H54 (cell line): Measurements from ENCODE around the gene ZNF862.
A peak's percentile ranks its signal among the peaks of the same experiment; 100 is the strongest.

Experiments used
- DNase-seq: peaks from one replicate; pipeline ENCODE4 v3.0.0; 2011; ENCODE audit warnings: low spot score, mixed read lengths; ENCODE audit not compliant: insufficient read length
- FAIRE-seq: peaks from 3 replicates; lab custom pipeline; 2011; peaks lifted over from hg19 to GRCh38; lab: Jason Lieb, UNC
- POLR2A ChIP-seq: IDR thresholded peaks from 2 replicates; pipeline ENCODE4 v1.6.1; 2011; ENCODE audit warnings: low read depth, mild to moderate bottlenecking, low read length

ZNF862 gene

GRCh38 chr7:149866139-149866778 lies 28.1 kb downstream of the ZNF862 start:
- no peak for DNase-seq
- TF ChIP-seq POLR2A = no peak
- no peak for FAIRE-seq

DNA sequence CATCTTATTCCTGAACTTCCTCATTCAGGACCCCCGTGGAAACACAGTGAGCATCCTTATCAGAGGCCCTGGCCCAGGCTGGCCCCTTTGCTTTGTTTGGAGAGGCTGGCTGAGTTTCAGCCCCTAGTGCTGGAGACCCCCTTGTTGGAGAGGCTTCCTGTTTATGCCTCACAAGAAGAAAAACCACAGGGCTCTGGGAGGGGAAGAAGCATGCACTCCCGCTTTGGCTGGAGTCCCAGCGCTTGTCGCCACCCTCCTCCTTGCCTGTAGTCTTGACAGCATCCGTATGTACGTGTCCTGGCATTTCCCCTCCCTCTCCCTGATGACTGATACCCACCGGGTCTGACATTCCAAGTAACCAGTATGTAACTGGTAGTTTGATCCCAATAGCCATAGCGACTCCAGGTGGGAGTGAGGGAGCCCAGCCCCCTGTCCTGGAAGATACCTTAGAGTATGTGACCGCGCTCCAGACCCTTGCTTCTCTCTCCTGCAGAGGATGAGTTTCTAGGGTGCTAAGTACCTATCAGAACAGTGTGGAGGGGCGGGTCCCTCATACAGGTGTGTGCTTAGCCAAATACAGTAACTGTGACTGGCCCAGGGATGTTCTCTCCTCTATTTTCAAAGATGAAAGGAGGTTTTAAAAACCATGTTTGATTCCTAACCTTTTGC lies 28.7 kb downstream of the ZNF862 start:
- TF ChIP-seq POLR2A = no peak
- FAIRE-seq (no peak), DNase-seq (no peak)

DNA sequence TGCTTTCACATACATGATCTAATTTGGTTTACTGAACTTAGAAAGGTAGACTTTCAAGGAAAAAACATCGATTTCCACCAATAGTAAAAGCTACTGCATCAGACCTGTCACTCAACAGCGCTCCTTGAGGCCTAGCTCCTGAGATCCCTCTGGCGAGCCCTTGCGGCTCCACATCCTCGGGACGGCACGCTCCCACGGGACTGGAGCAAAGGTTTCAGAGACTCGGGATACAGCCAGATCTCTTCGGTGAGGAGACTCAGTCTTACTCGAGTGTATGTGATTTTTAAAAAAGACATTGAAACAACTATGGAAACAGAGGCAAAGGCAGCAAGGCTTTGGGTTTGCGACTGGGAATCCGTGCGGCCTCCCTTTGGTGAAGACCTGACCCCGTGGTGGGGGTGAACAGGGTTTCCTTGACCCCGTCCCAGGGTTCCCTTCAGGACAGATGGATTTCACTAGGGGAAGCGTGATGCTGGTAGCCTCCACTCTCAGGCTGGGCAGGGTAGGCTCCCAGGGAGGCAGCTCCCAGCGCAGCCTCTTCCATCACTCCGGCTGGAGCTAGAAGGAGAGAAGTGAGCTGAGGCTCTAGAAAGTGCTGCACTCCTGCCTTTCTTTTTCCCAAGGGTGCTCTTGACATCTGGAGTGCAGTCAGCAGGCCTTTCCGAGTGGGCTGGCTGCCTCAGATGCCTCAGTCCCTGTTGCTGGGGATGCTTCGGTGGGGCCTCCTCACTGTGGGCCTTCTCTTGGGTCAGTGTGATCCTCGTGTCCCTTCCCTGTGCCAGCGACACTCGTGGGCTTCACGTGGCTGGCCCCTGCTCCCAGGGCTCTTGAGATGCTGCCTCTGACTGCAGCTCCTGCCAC lies 29.8 kb downstream of the ZNF862 start:
- FAIRE-seq (no peak), DNase-seq (no peak)
- no peak for TF ChIP-seq POLR2A

DNA sequence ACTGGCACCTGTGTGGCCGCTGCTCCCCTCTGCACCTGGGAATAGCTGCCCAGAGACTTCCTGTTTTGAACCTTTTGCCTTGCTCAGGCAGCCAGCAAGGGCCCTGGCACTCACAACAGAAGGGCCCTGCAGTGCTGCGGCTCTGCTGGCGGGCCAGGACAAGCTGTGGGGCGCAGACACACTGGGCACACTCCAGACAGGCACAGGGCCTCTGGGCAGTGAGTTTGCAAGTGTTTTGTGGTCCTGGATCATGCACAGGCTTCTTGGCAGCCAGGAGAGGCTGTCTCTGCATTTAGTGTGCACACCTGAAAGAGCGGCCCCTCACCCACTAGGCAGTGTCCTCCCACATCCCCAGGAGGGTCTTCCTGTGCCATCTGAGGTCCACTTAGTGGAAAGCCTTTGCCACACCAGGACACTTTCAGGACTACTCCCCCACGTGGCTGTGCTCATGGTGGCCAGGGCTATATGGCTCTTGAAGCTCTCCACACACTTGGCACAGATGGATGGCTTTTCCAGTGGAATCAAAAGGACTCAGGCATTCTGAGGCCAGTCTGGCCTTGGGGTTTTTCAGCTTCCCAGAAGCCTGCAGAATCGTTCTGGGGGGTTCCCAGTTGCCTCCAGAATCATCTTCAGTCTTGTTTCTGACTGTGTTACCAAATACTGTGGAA lies 30.6 kb downstream of the ZNF862 start:
- FAIRE-seq (no peak), DNase-seq (no peak)
- no peak for TF ChIP-seq POLR2A

- no peak for TF ChIP-seq POLR2A
- DNase-seq = no peak
- FAIRE-seq = no peak
Observed at GRCh38 chr7:149869291-149869650, 31.1 kb downstream of the ZNF862 start.

GRCh38 chr7:149869867-149870266 lies 31.7 kb downstream of the ZNF862 start:
- no peak for FAIRE-seq
- no peak for TF ChIP-seq POLR2A
- DNase-seq = no peak

DNA sequence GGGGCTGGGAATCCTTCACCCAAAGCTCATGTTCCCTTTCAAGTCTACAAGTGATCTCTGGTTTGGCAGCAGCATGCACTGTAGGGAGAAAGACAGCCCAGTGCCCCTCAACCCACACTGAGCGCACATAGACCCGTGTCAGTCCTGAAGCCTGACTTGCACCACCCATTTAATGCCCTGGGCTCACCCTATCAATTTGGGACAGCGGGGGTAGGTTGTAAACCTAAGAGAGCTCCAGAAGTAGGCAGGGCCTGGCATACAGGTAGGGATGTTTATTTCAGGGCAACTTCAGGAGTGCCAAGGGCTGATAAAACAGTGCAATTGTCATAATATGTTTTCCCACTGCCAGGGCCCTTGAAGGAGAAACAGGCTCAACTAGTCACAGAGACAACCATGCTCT lies 32.1 kb downstream of the ZNF862 start:
- TF ChIP-seq POLR2A = no peak
- DNase-seq (no peak), FAIRE-seq (no peak)

- TF ChIP-seq POLR2A = no peak
- no peak for DNase-seq
- no peak for FAIRE-seq
Observed at GRCh38 chr7:149870701-149871483, 32.7 kb downstream of the ZNF862 start.

- TF ChIP-seq POLR2A = no peak
- no peak for FAIRE-seq
- DNase-seq = no peak
Observed at GRCh38 chr7:149871576-149871975, 33.4 kb downstream of the ZNF862 start.

GRCh38 chr7:149872419-149873073 lies 34.4 kb downstream of the ZNF862 start:
- DNase-seq = peak; percentile 49
- no peak for FAIRE-seq
- TF ChIP-seq POLR2A = no peak

- DNase-seq (no peak), FAIRE-seq (no peak)
- peak; percentile 24; the same call in 1 of the 2 replicates for TF ChIP-seq POLR2A
Observed at GRCh38 chr7:149873074-149873969, 35.1 kb downstream of the ZNF862 start, which contains the start of gene ATP6V0E2. ATP6V0E2 (plus strand) TSS chr7:149873969; CDS start chr7:149874066, 97 bp downstream.
